ENCODE results near the gene MMUT.
A peak's percentile ranks its signal among the peaks of the same experiment; 100 is the strongest.
"Not testable (repeated sequence)": the region's sequence is repeated elsewhere in the genome, so short reads cannot be mapped to it uniquely, and the experiment has no call there.

The MMUT gene

DNA sequence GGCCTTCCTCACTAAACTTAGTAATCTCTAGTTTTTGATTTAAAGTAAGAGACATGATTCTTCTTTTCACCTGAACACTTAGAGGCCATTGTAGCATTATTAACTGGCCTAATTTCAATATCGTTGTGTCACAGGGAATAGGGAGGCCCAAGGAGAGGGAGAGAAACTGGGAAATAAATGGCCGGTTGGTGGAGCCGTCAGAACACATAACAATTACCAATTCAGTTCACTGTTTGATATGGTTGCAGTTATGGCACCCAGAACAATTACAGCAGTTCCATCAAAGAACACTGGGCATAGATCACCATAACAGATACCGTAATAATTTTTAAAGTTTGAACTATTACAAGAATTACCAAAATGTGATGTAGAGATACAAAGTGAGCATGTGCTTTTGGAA is 27.6 kb upstream of the MMUT start:
- TF ChIP-seq, protein P1, sequence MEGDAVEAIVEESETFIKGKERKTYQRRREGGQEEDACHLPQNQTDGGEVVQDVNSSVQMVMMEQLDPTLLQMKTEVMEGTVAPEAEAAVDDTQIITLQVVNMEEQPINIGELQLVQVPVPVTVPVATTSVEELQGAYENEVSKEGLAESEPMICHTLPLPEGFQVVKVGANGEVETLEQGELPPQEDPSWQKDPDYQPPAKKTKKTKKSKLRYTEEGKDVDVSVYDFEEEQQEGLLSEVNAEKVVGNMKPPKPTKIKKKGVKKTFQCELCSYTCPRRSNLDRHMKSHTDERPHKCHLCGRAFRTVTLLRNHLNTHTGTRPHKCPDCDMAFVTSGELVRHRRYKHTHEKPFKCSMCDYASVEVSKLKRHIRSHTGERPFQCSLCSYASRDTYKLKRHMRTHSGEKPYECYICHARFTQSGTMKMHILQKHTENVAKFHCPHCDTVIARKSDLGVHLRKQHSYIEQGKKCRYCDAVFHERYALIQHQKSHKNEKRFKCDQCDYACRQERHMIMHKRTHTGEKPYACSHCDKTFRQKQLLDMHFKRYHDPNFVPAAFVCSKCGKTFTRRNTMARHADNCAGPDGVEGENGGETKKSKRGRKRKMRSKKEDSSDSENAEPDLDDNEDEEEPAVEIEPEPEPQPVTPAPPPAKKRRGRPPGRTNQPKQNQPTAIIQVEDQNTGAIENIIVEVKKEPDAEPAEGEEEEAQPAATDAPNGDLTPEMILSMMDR (conservative IDR thresholded peaks at IDR 0.05; ENCODE audit: low read depth, low read length): no peak
- no peak overlapping the region for H3K4me3 ChIP-seq (ENCODE audit: low read length)
- no peak for DNase-seq (ENCODE audit: low read depth)

DNA sequence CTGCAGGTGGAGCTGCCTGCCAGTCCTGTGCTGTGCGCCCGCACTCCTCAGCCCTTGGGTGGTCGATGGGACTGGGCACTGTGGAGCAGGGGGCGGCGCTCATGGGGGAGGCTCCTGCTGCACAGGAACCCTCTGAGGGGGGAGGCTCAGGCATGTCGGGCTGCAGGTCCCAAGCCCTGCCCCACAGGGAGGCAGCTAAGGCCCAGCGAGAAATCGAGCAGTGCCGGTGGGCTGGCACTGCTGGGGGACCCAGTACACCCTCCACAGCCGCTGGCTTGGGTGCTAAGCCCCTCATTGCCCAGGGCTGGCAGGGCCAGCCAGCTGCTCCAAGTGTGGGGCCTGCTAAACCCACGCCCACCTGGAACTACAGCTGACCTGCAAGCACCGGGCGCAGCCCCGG is 20.3 kb upstream of the MMUT start:
- DNase-seq (ENCODE audit: low read depth); H3K4me3 ChIP-seq (ENCODE audit: low read length): not testable (repeated sequence)

DNA sequence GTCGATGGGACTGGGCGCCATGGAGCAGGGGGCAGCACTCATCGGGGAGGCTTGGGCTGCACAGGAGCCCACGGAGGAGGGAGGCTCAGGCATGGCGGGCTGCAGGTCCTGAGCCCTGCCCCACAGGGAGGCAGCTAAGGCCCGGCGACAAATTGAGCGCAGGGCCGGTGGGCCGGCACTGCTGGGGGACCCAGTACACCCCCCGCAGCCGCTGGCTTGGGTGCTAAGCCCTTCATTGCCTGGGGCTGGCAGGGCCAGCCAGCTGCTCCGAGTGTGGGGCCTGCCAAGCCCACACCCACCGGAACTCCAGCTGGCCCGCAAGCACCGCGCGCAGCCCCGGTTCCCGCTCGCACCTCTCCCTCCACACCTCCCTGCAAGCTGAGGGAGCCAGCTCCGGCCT is 18.8 kb upstream of the MMUT start:
- not testable (repeated sequence) for DNase-seq (ENCODE audit: low read depth); H3K4me3 ChIP-seq (ENCODE audit: low read length)

DNA sequence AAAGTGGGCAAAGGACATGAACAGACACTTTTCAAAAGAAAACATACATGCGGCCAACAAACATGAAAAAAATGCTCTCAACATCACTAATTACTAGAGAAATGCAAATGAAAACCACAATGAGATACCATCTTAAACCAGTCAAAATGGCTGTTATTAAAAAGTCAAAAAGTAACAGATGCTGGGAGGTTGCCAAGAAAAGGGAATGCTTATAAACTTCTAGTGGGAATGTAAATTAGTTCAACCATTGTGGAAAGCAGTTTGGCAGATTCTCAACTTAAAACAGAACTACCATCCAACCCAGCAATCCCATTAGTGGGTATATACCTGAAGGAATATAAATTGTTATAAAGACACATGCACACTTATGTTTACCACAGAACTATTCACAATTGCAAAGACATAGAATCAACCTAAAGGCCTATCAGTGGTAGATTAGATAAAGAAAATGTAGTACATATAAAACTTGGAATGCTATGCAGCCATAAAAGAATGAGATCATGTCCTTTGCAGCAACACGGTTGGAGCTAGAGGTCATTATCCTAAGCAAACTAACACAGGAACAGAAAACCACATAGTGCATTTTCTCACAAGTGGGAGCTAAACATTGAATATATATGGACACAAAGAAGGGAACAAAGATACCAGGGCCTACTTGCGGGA is 16.4 kb upstream of the MMUT start:
- TF ChIP-seq, protein P1 (conservative IDR thresholded peaks at IDR 0.05; ENCODE audit: low read depth, low read length): no peak
- no peak for DNase-seq (ENCODE audit: low read depth)
- H3K4me3 ChIP-seq (ENCODE audit: low read length): no peak overlapping the region

DNA sequence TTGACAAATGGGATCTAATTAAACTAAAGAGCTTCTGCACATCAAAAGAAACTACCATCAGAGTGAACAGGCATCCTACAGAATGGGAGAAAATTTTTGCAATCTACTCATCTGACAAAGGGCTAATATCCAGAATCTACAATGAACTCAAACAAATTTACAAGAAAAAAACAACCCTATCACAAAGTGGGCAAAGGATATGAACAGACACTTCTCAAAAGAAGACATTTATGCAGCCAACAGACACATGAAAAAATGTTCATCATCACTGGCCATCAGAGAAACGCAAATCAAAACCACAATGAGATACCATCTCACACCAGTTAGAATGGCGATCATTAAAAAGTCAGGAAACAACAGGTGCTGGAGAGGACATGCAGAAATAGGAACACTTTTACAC is 13.5 kb upstream of the MMUT start:
- H3K4me3 ChIP-seq (ENCODE audit: low read length); DNase-seq (ENCODE audit: low read depth): not testable (repeated sequence)

- DNase-seq (ENCODE audit: low read depth): no peak
- no peak overlapping the region for H3K4me3 ChIP-seq (ENCODE audit: low read length)
- TF ChIP-seq, protein P1 (conservative IDR thresholded peaks at IDR 0.05; ENCODE audit: low read depth, low read length): no peak
Observed at GRCh38 chr6:49468042-49468441, 5.0 kb upstream of the MMUT start.

DNA sequence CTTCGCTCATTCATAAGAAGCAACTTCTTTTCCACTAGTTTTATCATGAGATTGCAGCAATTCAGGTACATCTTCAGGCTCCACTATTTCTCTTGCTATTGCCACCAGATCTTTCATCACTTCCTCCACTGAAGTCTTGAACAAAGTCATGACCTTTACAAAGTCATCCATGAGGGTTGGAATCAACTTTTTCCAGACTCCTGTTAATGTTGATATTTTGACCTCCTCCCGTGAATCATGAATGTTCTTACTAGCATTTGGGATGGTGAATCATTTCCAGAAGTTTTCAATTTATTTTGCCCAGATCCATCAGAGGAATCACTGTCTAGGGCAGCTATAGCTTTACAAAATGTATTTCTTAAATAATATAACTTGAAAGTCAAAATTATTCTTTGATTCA is 1.6 kb upstream of the MMUT start:
- no peak overlapping the region for H3K4me3 ChIP-seq (ENCODE audit: low read length)
- TF ChIP-seq, protein P1 (conservative IDR thresholded peaks at IDR 0.05; ENCODE audit: low read depth, low read length): no peak
- no peak for DNase-seq (ENCODE audit: low read depth)

GRCh38 chr6:49463612-49463967 is 537 bp upstream of the MMUT start:
- TF ChIP-seq, protein P1 (conservative IDR thresholded peaks at IDR 0.05; ENCODE audit: low read depth, low read length): no peak
- no peak for DNase-seq (ENCODE audit: low read depth)
- peak overlapping the region; percentile 98 for H3K4me3 ChIP-seq (ENCODE audit: low read length)

DNA sequence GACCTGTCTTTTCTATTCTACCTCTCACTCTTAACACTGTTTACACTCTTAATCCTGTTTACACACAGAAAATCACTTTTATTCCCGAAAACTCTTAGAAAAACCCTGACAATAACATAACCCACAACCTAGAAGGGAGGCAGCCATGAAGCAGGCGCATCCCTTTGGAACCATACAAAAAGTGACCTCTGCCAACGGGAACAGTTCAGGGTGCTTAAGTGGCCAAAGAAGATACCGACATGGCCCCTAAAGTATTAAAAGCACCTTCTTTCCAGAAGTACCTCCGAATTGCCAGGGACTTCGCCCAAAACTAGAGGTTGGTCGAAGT is 490 bp downstream of the MMUT start:
- DNase-seq (ENCODE audit: low read depth): no peak

More for the DNA sequence above, 490 bp downstream of the MMUT start:
- peak overlapping the region; percentile 98 for H3K4me3 ChIP-seq (ENCODE audit: low read length)
- TF ChIP-seq, protein P1 (conservative IDR thresholded peaks at IDR 0.05; ENCODE audit: low read depth, low read length): no peak

All from retinal pigment epithelial cell (primary cell).